ENCODE data around the gene PTPRG.

The PTPRG gene

GRCh38 chr3:61875976-61876671, 314.8 kb downstream of the PTPRG start:
- DNase-seq = no peak

GRCh38 chr3:61876797-61877196, 315.4 kb downstream of the PTPRG start:
- DNase-seq = no peak

- no peak for DNase-seq
These were observed 316.2 kb downstream of the PTPRG start for GRCh38 chr3:61877359-61878138.

GRCh38 chr3:61882253-61882652, 320.9 kb downstream of the PTPRG start:
- no peak for DNase-seq

GRCh38 chr3:61884794-61885193, 323.4 kb downstream of the PTPRG start:
- no peak for DNase-seq

GRCh38 chr3:61885414-61885813, 324.0 kb downstream of the PTPRG start:
- DNase-seq = no peak

- no peak for DNase-seq
These were observed 325.8 kb downstream of the PTPRG start for GRCh38 chr3:61887206-61887605.

GRCh38 chr3:61889259-61889658, 327.9 kb downstream of the PTPRG start:
- DNase-seq = no peak

GRCh38 chr3:61890167-61890566, 328.8 kb downstream of the PTPRG start:
- no peak for DNase-seq

GRCh38 chr3:61890586-61890985, 329.2 kb downstream of the PTPRG start:
- DNase-seq = no peak

GRCh38 chr3:61892891-61893290, 331.5 kb downstream of the PTPRG start:
- DNase-seq = no peak

- DNase-seq = no peak
These were observed 332.6 kb downstream of the PTPRG start for GRCh38 chr3:61893840-61894566.

GRCh38 chr3:61894988-61895935, 333.9 kb downstream of the PTPRG start:
- peak; percentile 11 for DNase-seq

- no peak for DNase-seq
These were observed 334.9 kb downstream of the PTPRG start for GRCh38 chr3:61896251-61896650.

GRCh38 chr3:61897848-61898247, 336.5 kb downstream of the PTPRG start:
- no peak for DNase-seq

- DNase-seq = no peak
These were observed 338.5 kb downstream of the PTPRG start for GRCh38 chr3:61899700-61900462.

- DNase-seq = no peak
These were observed 340.1 kb downstream of the PTPRG start for GRCh38 chr3:61901496-61901895.

- no peak for DNase-seq
These were observed 340.6 kb downstream of the PTPRG start for GRCh38 chr3:61901986-61902385.

GRCh38 chr3:61903074-61903473, 341.7 kb downstream of the PTPRG start:
- no peak for DNase-seq

GRCh38 chr3:61903931-61904657, 342.7 kb downstream of the PTPRG start:
- DNase-seq = no peak

GRCh38 chr3:61907210-61907795, 345.9 kb downstream of the PTPRG start:
- no peak for DNase-seq
